Superior temporal gyrus (tissue), 1 donor: ENCODE measurements around the gene SCNM1.
"Not testable (repeated sequence)": the region's sequence is repeated elsewhere in the genome, so short reads cannot be mapped to it uniquely, and the experiment has no call there.

ENCODE experiments used
- DNase-seq: peaks from one replicate; pipeline ENCODE4 v3.0.0-alpha.2; 2016; ENCODE audit errors: extremely low spot score

SCNM1 gene

GRCh38 chr1:151193304-151193703 lies 27.4 kb downstream of the SCNM1 start:
- no peak for DNase-seq

GRCh38 chr1:151193856-151194255 lies 27.9 kb downstream of the SCNM1 start:
- no peak for DNase-seq

DNA sequence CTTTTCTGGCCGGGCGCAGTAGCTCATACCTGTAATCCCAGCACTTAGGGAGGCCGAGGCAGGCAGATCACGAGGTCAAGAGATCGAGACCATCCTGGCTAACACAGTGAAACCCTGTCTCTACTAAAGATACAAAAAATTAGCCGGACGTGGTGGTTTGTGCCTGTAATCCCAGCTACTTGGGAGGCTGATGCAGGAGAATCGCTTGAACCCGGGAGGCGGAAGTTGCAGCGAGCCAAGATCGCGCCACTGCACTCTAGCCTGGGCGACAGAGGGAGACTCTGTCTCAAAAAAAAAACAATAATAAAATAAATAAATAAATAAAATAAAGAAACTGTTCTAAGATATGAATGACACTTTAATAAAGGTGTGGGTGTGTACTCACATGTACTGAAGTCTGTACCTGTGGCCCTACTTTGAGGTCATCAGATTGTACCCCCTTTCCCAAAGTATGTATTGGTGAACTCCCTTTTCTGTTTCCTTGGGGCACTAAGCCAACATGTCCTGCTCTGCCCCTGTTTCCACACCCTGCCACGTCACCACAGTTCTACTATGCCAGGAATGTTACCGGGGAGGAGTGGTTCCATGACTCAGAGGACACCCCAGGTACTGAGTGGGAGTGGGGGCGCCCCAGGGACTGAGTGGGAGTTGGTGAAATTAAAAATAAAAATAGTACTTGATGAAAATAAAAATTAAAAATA lies 29.1 kb downstream of the SCNM1 start:
- DNase-seq, result not testable (repeated sequence)

DNA sequence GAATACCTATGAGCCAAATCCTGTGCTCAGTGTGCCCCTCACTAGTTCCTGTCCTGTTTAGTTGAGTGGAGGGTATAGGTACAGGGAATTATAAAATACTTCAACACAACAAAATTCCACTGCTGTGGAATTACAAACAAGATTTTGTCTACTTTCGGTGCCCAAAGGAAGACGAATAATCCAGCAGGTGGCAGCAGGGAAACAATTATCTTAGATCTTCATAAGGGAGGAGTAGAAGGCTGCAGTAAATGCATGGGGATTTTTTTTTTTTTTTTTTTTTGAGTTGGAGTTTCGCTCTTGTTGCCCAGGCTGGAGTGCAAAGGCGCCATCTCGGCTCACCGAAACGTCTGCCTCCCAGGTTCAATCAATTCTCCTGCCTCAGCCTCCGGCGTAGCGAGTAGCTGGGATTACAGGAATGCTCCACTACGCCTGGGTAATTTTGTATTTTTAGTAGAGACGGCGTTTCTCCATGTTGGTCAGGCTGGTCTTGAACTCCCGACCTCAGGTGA lies 30.4 kb downstream of the SCNM1 start:
- peak; percentile 93 for DNase-seq

DNA sequence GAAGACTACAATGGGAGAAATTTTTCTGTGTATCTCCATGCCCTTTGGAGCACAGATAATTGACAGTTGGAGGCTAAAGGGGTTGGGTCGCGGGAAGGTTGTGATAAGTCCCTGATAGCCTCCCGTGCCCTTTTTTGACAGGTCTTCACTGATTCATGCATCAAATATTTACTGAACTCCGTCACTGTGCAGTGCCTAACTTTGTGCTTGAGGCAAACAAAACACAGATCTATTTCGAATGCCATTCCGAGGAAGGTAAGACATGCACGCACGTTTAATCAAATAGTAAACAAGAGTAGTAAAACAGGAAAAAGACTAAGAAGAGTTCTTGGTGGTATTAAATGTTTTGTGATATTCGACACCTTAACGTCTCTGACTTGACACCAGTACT lies 31.9 kb downstream of the SCNM1 start:
- DNase-seq, result no peak

- peak; percentile 100 for DNase-seq
Observed at GRCh38 chr1:151198254-151199127, 32.5 kb downstream of the SCNM1 start, which contains the start of gene PIP5K1A. Gene PIP5K1A, plus strand, starts transcription at chr1:151198552. Its CDS starts 445 bp downstream, at chr1:151198997.

DNA sequence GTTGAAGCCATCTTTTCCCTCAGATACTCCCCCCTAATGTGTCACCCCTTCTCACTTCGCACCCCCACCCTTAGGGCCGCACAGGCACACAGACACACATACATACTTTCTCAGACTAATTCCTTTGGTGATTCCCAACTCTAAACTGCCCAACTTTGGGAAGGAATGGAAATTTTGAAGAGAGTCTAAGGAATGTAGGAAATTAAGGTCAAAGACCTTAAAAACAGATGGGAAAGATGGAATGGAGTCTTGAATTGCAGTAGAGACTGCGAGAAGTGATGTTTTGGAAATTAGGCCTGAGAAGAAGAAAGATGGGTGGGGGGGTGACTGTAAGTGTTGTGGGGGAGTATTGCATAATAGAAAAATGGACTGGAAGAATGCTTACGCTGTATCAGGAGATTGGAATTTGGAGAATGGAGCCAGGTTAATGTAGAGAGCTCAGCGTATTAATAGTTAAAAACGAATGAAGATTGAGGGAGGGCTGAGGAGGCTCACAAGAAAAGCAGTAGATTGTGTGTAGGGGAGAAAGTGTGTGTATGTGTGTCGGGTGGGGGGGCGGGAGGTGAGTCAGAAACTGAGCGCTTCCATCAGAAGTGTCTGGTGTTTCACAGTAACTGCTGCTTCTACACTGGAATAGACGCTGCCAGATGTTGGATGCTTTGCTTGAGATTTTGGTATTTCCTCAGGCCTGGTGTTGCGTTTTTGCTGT lies 34.1 kb downstream of the SCNM1 start:
- no peak for DNase-seq

DNA sequence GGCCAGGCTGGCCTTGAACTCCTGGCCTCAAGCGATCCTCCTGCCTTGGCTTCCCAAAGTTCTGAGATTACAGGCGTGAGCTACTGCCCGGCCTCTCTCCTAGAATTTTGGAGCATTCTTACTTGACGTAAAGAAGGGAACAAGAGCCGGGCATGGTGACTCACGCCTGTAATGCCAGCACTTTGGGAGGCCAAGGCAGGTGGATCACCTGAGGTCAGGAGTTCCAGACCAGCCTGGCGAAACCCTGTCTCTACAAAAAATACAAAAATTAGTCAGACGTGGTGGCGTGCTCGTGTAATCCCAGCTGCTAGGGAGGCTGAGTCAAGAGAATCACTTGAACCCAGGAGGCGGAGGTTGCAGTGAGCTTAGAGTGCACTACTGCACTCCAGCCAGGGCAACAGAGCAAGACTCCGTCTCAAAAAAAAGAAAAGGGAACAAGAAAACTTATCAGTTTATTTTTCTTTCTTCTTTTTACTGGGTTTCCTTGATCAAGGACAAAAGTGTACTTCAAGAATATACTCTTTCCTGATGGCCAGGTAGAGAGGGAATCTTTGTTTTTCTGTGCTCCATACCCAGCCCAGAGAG lies 39.5 kb downstream of the SCNM1 start:
- DNase-seq, result not testable (repeated sequence)

DNA sequence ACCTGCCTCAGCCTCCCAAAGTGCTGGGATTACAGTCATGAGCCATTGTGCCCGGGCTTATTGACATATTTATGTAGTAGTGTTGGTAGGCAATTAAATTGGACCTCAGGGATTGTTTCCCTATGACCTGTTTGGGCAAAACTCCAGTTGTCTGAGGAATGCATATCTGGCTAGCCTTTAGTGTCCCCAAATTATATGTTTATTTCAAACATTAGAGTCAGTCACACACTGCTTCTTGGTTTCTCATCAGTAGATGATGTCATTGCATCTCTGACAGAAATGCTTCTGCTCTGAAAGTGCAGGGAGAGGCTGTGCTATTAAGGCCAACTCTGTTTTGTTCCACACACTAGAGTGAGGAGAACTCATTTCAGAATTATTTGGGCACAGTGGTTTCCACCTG lies 44.9 kb downstream of the SCNM1 start:
- DNase-seq, result no peak

DNA sequence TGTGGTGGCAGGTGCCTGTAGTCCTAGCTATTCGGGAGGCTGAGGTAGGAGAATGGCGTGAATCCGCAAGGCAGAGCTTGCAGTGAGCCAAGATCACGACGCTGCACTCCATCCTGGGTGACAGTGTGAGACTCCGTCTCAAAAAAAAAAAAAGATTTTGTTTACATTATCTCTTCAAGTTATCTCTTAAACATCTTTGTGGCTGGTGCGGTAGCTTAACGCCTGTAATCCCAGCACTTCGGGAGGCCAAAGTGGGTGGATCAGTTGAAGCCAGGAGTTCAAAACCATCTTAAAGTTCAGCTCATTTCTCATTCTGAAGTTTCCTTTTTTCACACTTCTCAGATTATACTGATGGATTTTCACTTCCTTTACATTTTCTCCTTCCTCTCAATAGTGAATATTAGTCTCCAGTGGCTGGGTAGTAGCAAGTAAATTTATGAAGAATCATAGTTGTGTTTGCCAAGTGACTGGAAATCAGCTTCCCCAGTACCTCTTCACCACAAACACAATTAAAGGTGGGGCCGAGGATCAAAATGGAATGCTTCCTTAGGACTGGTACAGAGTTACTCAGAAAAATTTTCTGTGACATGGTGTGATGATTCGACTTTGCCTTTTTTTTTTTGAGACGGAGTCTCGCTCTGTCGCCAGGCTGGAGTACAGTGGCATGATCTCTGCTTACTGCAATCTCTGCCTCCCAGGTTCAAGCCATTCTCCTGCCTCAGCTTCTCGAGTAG lies 46.2 kb downstream of the SCNM1 start:
- DNase-seq, result no peak

- DNase-seq, result no peak
Observed at GRCh38 chr1:151213560-151213959, 47.6 kb downstream of the SCNM1 start.
